Fibroblast of lung (primary cell): ENCODE measurements around the gene KIF17. TPM values are rescaled to one million over a fixed set of nuclear protein-coding genes. Genes with fewer than 3 reads are reported as not detected.

Experiments used
- DNase-seq, 2 donors: peaks; one replicate each; pipeline versions ENCODE4 v3.0.0 to v3.0.0-alpha.2; 2010; ENCODE audit warnings: low read depth in 2 of 2
- H2AFZ ChIP-seq: 2 replicates; pipeline ENCODE4 v1.5.1; 2012; ENCODE audit warnings: low read length, control low read depth, inconsistent platforms
- H3K27ac ChIP-seq: 2 replicates; pipeline ENCODE4 v1.5.1; 2011; ENCODE audit warnings: low read length, control low read depth; ENCODE audit not compliant: insufficient read depth
- H3K27me3 ChIP-seq: 2 replicates; pipeline ENCODE4 v1.5.1; 2011; ENCODE audit warnings: mild to moderate bottlenecking, low read length; ENCODE audit not compliant: control insufficient read depth, insufficient read depth
- H3K36me3 ChIP-seq: 2 replicates; pipeline ENCODE4 v1.5.1; 2011; ENCODE audit warnings: low read length; ENCODE audit not compliant: control insufficient read depth, insufficient read depth
- H3K4me1 ChIP-seq: 2 replicates; pipeline ENCODE4 v1.5.1; 2011; ENCODE audit warnings: low read length; ENCODE audit not compliant: control insufficient read depth, insufficient read depth; ENCODE audit errors: extremely low read depth
- H3K4me2 ChIP-seq: 2 replicates; pipeline ENCODE4 v1.5.1; 2011; ENCODE audit warnings: low read length, control low read depth; ENCODE audit not compliant: insufficient read depth; ENCODE audit errors: extremely low read depth
- H3K4me3 ChIP-seq, 4 experiments: fragments of 200-600 bp in 1 of 4; sonication (generic) in 1 of 4; replicated peaks in 1 of 4; 2 replicates each; pipeline ENCODE4 v1.5.1; 2011 to 2016; ENCODE audit warnings: low read length in 4 of 4, low read depth in 3 of 4, mild to moderate bottlenecking in 3 of 4, control low read depth in 2 of 4, inconsistent platforms in 1 of 4, mixed read lengths in 1 of 4; ENCODE audit not compliant: insufficient read depth in 1 of 4; ENCODE audit errors: control extremely low read depth in 1 of 4
- H3K79me2 ChIP-seq: 2 replicates; pipeline ENCODE4 v1.5.1; 2012; ENCODE audit warnings: mild to moderate bottlenecking, low read length, inconsistent platforms; ENCODE audit not compliant: control insufficient read depth, insufficient read depth
- H3K9ac ChIP-seq: 2 replicates; pipeline ENCODE4 v1.5.1; 2011; ENCODE audit warnings: mild to moderate bottlenecking, low read length, control low read depth; ENCODE audit not compliant: insufficient read depth
- H3K9me3 ChIP-seq: 2 replicates; pipeline ENCODE4 v1.5.1; 2012; ENCODE audit warnings: low read depth, low read length; ENCODE audit not compliant: control insufficient read depth, insufficient read depth
- H4K20me1 ChIP-seq: 2 replicates; pipeline ENCODE4 v1.5.1; 2011; ENCODE audit warnings: low read length; ENCODE audit not compliant: control insufficient read depth, insufficient read depth; ENCODE audit errors: extremely low read depth
- EZH2 ChIP-seq: IDR thresholded peaks from 2 replicates; pipeline ENCODE4 v1.5.1; 2012; ENCODE audit warnings: low read length, control low read depth, mild to moderate bottlenecking; ENCODE audit errors: missing control alignments
- polyA plus RNA-seq, 2 donors: library from polyadenylated mRNA; depleted of rRNA in 1 of 2; stranded (reverse) in 1 of 2; unstranded in 1 of 2; fragments of >200 nt; gene quantifications; 2 replicates each; pipeline ENCODE4 v1.2.1, GENCODE V29; 2011 to 2012; ENCODE audit warnings: missing spikeins in 1 of 2
- total RNA-seq: library from RNA; depleted of rRNA; stranded (reverse); fragments of >200 nt; gene quantifications from 2 replicates; pipeline ENCODE4 v1.2.1, GENCODE V29; 2014
- TF ChIP-seq, protein P1 (sequence below), 2 donors: IDR thresholded peaks in 1 of 2; conservative IDR thresholded peaks in 1 of 2; 1 replicate in 1 of 2; 2 replicates in 1 of 2; pipeline ENCODE4 v1.5.1; 2011 to 2012; ENCODE audit warnings: low read length in 2 of 2, control low read depth in 1 of 2, inconsistent platforms in 1 of 2, low read depth in 1 of 2, mild to moderate bottlenecking in 1 of 2

KIF17 gene
- total and polyA plus RNA-seq, 2 donors (not counting 1 experiment from before 2014, with no cell fraction given): 1.8 to 3.0 TPM

- no peak for DNase-seq
- Histone ChIP-seq H3K4me1 (no peaks in the 10 kb centered on the region), H2AFZ (no peak overlapping the region)
Measured at GRCh38 chr1:20666146-20666545, 51.7 kb downstream of the KIF17 start.

GRCh38 chr1:20665726-20666125 lies 52.1 kb downstream of the KIF17 start:
- no peaks in the 10 kb centered on the region for H3K36me3 ChIP-seq
- H4K20me1 ChIP-seq: no peaks in the 10 kb centered on the region
- H3K4me3 ChIP-seq: no peak overlapping the region
- TF ChIP-seq, protein P1, sequence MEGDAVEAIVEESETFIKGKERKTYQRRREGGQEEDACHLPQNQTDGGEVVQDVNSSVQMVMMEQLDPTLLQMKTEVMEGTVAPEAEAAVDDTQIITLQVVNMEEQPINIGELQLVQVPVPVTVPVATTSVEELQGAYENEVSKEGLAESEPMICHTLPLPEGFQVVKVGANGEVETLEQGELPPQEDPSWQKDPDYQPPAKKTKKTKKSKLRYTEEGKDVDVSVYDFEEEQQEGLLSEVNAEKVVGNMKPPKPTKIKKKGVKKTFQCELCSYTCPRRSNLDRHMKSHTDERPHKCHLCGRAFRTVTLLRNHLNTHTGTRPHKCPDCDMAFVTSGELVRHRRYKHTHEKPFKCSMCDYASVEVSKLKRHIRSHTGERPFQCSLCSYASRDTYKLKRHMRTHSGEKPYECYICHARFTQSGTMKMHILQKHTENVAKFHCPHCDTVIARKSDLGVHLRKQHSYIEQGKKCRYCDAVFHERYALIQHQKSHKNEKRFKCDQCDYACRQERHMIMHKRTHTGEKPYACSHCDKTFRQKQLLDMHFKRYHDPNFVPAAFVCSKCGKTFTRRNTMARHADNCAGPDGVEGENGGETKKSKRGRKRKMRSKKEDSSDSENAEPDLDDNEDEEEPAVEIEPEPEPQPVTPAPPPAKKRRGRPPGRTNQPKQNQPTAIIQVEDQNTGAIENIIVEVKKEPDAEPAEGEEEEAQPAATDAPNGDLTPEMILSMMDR (conservative IDR thresholded peaks at IDR 0.05 in 1 of 2, IDR thresholded peaks at IDR 0.05 in 1 of 2; ENCODE audit: low read depth in 1 of 2, low read length in 2 of 2): no peak
- no peak for TF ChIP-seq EZH2
- H3K4me2 ChIP-seq: no peak overlapping the region
- H3K27ac ChIP-seq: no peak overlapping the region
- H3K79me2 ChIP-seq: peaks cover 5% of the 10 kb centered on the region
- H3K9me3 ChIP-seq: no peaks in the 10 kb centered on the region
- no peaks in the 10 kb centered on the region for H3K27me3 ChIP-seq
- no peak overlapping the region for H3K9ac ChIP-seq
- H2AFZ ChIP-seq: no peak overlapping the region
- H3K4me1 ChIP-seq: no peaks in the 10 kb centered on the region
- DNase-seq: no peak

More at GRCh38 chr1:20666146-20666545, 51.7 kb downstream of the KIF17 start:
- H3K27ac ChIP-seq: no peak overlapping the region
- H3K9ac ChIP-seq: no peak overlapping the region
- H3K9me3 ChIP-seq: no peaks in the 10 kb centered on the region
- no peak overlapping the region for H3K4me2 ChIP-seq
- H3K27me3 ChIP-seq: no peaks in the 10 kb centered on the region
- no peaks in the 10 kb centered on the region for H4K20me1 ChIP-seq
- H3K36me3 ChIP-seq: no peaks in the 10 kb centered on the region
- no peak overlapping the region for H3K4me3 ChIP-seq
- H3K79me2 ChIP-seq: peaks cover under 1% of the 10 kb centered on the region
- TF ChIP-seq EZH2: no peak
- TF ChIP-seq, protein P1 (conservative IDR thresholded peaks at IDR 0.05 in 1 of 2, IDR thresholded peaks at IDR 0.05 in 1 of 2; ENCODE audit: low read depth in 1 of 2, low read length in 2 of 2): no peak

DNA sequence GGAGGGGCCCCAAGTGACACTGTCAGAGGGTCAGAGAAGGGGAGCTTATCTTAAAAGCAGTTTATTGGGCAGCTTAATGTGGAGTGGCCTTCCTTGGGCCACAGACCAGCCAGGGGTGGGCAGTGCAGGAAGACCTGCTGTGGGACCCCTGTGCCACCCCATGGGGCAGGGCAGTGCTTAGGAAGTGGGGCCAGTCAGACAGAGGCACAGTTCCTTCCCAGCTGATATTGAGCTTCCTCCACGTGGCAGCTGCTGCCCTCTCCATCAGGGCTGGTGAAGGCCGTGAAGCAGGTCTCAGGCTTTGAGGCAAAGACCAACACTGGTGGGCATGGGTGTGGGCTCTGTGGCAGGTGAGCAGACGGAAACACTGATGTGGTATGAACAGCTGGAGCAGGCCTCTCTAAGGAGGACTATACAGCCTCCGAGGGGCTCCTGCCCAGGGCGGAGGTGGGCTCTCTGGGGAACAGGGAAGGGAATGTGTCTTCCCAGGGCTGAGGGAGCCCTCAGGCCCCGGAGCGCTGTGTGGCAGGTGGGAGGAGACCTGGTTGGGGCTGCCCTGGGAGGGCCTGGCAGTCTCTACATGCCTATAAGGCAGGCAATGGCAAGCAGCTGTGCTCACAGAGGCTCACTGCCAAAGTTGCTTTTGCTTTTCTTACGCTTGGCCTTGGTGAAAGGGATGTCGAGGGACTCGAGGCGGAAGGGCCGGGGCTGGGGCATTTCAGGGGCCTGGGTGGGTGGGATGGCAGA lies 53.7 kb downstream of the KIF17 start:
- Histone ChIP-seq H3K4me2 (no peak overlapping the region), H3K27me3 (no peaks in the 10 kb centered on the region), H3K36me3 (peaks cover 4% of the 10 kb centered on the region), H3K4me3 (no peak overlapping the region), H4K20me1 (no peaks in the 10 kb centered on the region), H3K9me3 (no peaks in the 10 kb centered on the region), H3K9ac (no peak overlapping the region), H2AFZ (no peak overlapping the region), H3K27ac (no peak overlapping the region), H3K79me2 (peaks cover 21% of the 10 kb centered on the region), H3K4me1 (no peaks in the 10 kb centered on the region)
- TF ChIP-seq, protein P1 (conservative IDR thresholded peaks at IDR 0.05 in 1 of 2, IDR thresholded peaks at IDR 0.05 in 1 of 2; ENCODE audit: low read depth in 1 of 2, low read length in 2 of 2): no peak
- no peak for TF ChIP-seq EZH2
- DNase-seq: no peak
